Activated naive CD4-positive, alpha-beta T cell treated with Interleukin-2 at 50 U/mL for 16 hours (primary cell): ENCODE measurements around the gene RNF214.

Experiments used
- DNase-seq: peaks from one replicate; pipeline ENCODE4 v3.0.0-alpha.2; 2020

The RNF214 gene

GRCh38 chr11:117287668-117288067 is 55.2 kb downstream of the RNF214 start:
- DNase-seq = no peak

- DNase-seq = no peak
These were observed 57.3 kb downstream of the RNF214 start for GRCh38 chr11:117289795-117290194.

DNA sequence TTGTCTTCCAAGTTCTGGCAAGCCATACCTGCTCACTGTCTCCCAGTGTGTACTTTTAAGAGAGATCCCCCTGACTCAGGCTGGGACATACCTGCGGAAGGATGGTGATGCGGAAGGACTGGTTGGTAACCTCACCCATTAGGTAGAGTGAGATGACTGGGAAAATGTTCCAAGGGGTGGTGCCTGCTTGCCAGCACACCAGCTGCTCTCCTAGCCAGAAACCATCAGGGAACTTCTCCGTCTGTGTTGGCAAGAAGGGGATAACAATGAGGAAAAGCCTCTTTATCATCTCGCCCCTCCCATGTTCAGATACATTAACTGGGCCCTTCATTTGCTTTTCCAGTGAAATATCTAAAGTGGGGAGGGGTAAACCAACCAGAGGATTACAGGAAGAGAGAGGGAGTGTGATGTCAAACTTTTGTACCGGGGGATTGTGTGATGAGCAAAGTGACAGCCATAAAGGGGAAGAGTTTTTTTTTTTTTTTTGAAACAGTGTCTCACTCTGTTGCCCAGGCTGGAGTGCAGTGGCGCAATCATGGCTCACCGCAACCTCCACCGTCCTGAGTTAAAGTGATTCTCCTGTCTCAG is 58.4 kb downstream of the RNF214 start, which contains the start of gene BACE1-AS:
Gene BACE1-AS, plus strand, starts transcription at position 538 of the 588 bp plus-strand sequence.
- DNase-seq = no peak

DNA sequence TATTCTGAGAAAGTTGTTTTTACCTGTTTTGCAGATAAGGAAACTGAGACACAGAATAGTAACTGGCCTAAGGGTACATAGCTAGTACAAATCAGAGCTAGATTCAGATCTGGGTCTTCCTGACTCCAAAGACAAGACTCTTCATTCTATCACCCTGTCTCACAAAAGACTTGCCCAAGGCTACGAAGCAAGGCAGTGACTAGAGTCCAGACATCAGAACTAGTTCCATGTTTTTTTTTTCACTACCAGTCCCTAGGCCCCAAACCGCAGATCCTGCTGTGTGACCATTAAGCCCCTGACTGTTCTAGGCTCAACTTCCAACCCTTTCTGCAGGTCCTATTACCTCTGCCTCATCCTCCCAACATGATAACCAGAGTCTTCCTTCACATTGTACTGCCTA is 60.1 kb downstream of the RNF214 start:
- no peak for DNase-seq

DNA sequence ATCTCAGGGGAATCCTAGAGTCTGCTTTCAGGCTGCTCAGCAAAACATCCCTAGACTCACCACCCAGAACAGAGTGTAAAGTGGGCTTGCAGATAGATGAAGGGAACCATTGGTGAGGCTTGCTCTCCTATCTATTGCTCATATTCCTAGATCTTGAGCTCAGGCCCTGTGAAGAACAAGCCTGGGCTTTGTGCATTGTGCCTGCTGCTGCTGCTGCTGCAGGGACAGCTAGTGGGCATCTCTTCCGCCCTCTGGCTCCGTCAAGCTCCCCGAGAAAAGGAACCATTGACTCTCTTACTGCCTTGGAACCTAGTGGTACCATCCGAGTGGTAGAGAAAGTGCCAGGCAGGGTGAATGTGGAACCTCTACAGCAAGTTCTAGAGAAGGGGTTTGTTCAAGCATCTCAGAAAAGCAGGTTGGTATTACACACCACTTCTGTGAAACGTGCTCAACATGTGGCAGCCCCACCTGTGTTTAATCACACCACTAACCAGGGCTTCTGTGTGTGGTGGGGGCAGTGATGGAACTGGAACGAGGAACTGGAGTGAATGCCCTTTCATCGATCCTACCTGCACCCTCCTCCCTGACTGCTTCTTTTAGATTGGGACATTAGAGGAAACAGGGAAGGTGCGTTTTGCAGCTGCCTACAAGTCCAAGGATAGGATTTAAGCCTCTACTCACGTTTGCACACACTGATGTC is 63.1 kb downstream of the RNF214 start:
- DNase-seq = no peak

DNA sequence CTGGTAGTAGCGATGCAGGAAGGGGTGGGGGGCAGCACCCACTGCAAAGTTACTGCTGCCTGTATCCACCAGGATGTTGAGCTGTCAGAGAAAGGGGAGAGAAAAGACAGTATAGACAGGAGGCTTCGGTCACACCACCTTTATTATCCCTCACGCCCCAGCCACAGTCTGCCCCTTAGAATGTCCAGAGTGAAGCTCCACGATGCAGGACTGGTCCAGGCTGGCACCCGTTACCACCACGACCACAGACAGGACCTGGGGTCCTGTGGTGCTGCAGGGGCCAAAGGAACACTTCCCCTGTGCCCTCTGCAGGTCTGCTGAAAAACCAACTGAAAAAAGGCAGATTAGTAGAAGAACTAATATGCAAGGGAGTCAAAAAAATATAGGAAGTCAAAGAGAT is 64.4 kb downstream of the RNF214 start:
- DNase-seq = no peak

GRCh38 chr11:117298195-117298594 is 65.7 kb downstream of the RNF214 start:
- DNase-seq = no peak

DNA sequence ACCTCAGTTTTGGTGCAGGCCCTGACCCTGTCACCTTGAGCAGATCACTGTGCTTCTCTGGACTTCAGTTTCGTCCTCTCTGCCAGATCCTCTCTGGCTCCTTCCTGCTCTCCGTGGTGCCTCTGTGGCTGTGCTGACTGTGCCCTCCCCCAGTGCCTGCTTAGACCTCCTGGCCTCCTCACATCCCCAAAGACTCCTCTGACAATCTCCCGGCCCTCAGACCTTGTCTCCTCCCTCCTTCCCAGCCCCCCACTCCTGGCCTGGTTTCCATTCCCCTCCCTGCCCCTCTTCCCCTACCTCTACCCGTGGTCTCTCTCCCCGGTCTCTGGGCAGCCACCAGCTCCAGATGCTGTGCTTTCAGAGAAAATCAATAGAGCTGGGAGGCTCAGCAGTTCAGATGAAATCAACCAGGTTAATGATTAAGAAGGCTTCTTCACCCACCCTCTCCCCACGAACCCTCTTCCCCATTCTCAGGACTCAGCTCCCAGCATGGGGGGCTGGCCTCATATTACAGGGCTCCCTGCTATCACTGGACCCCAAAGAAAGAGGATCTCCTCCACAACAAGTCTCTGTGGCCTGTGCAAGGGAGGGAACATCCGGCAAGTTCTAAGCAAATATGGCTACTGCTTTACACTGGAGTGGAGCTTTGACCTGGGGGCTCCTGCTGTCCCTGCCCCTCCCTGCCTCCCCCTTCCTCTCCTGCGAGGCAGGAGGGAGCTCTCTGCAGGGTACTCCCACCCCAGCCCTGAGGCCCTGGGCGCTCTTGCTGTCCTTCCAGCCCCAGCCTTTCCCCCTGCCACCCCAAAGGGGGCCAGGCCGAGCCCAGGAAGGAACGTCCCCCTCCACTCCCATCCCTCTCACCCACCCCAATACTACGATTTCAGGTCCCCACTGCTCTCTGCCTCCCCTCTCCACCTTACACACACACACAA is 67.1 kb downstream of the RNF214 start:
- DNase-seq = no peak

DNA sequence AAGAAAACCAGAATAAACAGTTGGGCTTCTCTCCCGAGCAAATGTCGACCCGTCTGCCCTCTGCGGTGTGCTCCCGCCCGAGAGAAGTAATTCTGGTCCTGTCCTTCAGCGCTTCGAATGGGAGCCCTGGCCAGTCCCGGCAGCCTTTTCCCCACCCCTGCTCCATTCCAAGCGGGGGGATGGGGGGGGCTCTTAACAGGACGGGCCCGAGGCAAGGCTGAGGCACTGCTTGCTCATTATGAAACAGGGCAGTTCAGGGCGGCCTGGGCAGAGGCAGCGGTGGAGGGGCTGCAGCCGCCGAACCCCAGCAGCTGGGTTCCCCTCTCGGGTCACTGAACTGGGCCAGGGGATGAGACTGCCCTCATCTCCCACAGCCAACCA is 67.8 kb downstream of the RNF214 start:
- no peak for DNase-seq

DNA sequence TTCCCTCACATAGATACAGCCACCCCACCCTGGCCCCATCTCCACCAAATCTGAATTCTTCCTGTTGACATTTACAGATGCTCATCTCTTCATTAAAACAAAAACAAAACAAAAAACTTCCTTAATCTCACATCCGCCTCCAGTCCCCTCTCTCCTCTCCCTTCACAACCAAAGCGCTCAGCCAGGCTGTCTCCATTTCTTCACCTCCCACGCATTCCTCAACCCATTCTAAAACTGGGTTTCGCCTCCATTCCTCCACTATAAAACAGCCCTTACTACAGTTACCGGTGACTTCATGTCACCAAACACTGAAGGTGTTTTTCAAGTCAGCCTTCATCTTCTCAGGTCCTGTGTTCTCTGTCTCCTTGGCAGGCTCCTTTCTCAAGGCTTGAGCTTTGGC is 68.3 kb downstream of the RNF214 start:
- no peak for DNase-seq

DNA sequence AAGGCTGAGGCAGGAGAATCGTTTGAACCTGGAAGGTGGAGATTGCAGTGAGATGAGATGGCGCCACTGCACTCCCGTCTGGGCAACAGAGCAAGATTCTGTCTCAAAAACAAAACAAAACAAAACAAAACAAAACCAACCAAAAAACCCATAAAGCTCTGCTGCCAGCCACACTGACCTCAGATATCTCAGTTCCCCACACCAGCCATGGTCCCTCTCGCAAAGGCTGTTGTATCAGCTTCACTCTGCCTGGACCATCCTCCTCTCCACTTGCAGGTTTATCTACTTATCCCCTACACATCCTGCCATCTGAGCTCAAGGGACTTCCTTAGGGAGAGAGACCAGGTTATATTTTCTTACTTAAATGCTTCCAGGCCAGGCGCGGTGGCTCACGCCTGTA is 69.8 kb downstream of the RNF214 start:
- no peak for DNase-seq

- DNase-seq = no peak
These were observed 70.6 kb downstream of the RNF214 start for GRCh38 chr11:117303101-117303500.

DNA sequence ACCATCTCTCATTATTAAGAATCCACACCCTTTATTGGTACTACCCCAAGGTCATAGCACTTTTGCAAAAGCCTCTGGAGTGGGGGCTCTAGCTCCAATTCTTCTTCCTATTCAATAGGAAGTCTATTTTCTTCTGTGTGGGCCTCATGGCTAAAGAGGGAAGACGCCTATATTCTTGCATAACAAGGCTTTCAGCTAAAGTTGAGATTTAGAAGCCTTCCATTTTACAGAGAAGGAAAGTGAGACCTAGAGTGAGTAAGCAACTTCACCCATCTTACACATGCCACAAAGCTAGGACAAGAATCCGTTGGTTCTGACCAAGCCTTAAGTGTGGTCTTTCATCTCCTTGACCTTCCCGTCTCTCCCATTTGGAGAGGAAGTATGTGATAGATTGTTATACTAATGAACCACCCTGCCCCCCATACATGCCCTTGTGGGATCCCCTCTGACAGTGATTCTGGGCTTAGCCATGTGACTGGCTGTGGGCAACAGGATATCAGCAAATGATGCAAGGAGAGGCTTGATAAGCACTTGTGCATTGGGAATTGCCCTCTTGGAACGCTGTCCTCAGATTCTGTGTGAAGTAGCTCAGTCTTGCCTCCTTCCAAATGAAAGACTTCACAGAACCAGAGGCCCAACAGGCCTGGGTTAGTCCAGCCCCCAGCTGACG is 71.3 kb downstream of the RNF214 start:
- DNase-seq = no peak

GRCh38 chr11:117305145-117305544 is 72.7 kb downstream of the RNF214 start:
- DNase-seq = no peak

- no peak for DNase-seq
These were observed 76.8 kb downstream of the RNF214 start for GRCh38 chr11:117309310-117309709.

DNA sequence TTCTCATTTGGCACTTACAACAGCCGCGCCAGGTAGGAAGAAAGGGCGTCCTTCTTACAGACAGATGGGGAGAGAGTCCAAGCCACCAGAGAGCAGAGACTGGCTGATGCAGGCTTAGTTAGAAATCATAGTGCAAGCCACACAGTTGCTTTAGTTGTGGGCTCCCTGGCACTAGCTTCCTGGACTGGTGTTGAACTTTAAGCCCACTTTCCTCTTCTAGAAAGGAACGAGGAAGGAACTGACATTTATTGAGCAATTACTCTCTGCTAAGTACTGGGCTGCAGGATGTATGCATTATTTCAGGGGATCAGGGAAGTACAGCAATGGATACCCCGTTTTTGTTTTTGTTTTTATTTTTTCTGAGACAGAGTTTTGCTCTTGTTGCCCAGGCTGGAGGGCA is 80.6 kb downstream of the RNF214 start:
- no peak for DNase-seq

GRCh38 chr11:117313828-117314768 is 81.6 kb downstream of the RNF214 start:
- no peak for DNase-seq

DNA sequence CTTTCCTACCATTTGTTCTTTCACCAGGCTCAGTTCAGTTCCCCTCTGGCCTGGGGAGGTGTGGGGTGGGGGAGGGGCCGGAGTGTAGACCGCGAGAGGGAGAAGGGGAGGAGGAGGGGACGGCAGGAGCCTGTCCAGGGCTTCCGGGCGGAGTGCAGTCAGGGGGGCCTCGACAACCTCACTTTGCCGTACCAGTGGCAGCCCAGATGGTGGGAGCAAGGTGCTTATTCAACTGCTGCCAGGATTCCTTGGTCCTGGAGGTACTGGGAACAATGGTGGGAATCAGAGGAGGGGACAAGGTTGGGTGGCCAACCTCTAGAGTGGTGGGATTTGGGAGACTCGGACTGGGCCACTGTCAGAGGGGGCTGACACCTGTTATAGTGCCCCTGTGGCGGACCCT is 82.4 kb downstream of the RNF214 start:
- no peak for DNase-seq

- peak; percentile 9 for DNase-seq
These were observed 83.1 kb downstream of the RNF214 start for GRCh38 chr11:117315285-117316196.

- peak; percentile 19 for DNase-seq
These were observed 83.9 kb downstream of the RNF214 start, which contains the start of gene BACE1 for GRCh38 chr11:117316197-117316961. Gene BACE1, minus strand, starts transcription at chr11:117316256. Its CDS starts 461 bp downstream, at chr11:117315795.
